ENCODE measurements around the gene CEP170B.
A peak's percentile ranks its signal among the peaks of the same experiment; 100 is the strongest.

CEP170B gene

GRCh38 chr14:104876251-104876699 lies 11.2 kb downstream of the CEP170B start:
- H3K4me3 ChIP-seq (ENCODE audit: low read depth, low read length), result no peak overlapping the region
- TF ChIP-seq CTCF (IDR thresholded peaks at IDR 0.05; ENCODE audit: borderline replicate concordance, insufficient read depth, low read depth, low read length), result no peak

- no peak overlapping the region for H3K4me3 ChIP-seq (ENCODE audit: low read depth, low read length)
- TF ChIP-seq CTCF (IDR thresholded peaks at IDR 0.05; ENCODE audit: borderline replicate concordance, insufficient read depth, low read depth, low read length), result no peak
Observed at GRCh38 chr14:104877066-104877805, 12.2 kb downstream of the CEP170B start.

GRCh38 chr14:104877806-104878550 lies 12.9 kb downstream of the CEP170B start:
- H3K4me3 ChIP-seq (ENCODE audit: low read depth, low read length), result no peak overlapping the region
- no peak for TF ChIP-seq CTCF (IDR thresholded peaks at IDR 0.05; ENCODE audit: borderline replicate concordance, insufficient read depth, low read depth, low read length)

- no peak overlapping the region for H3K4me3 ChIP-seq (ENCODE audit: low read depth, low read length)
- no peak for TF ChIP-seq CTCF (IDR thresholded peaks at IDR 0.05; ENCODE audit: borderline replicate concordance, insufficient read depth, low read depth, low read length)
Observed at GRCh38 chr14:104878582-104878981, 13.5 kb downstream of the CEP170B start.

- peak; percentile 14; the same call in 1 of the 2 replicates for TF ChIP-seq CTCF (IDR thresholded peaks at IDR 0.05; ENCODE audit: borderline replicate concordance, insufficient read depth, low read depth, low read length)
Observed at GRCh38 chr14:104879201-104879982, 14.3 kb downstream of the CEP170B start.

GRCh38 chr14:104879983-104880565 lies 15.0 kb downstream of the CEP170B start:
- TF ChIP-seq CTCF (IDR thresholded peaks at IDR 0.05; ENCODE audit: borderline replicate concordance, insufficient read depth, low read depth, low read length), result no peak
- no peak overlapping the region for H3K4me3 ChIP-seq (ENCODE audit: low read depth, low read length)

More at GRCh38 chr14:104879201-104879982, 14.3 kb downstream of the CEP170B start:
- H3K4me3 ChIP-seq (ENCODE audit: low read depth, low read length), result no peak overlapping the region
